Erythroblast (primary cell): ENCODE results near the gene DDX19B.

Source experiments
- GATA1 ChIP-seq: IDR thresholded peaks from 2 replicates; pipeline ENCODE4 v1.6.1; 2011; ENCODE audit warnings: low read depth, mild to moderate bottlenecking, control low read depth, low read length, moderate library complexity
- POLR2A ChIP-seq: IDR thresholded peaks from 2 replicates; pipeline ENCODE4 v1.6.1; 2011; ENCODE audit warnings: mild to moderate bottlenecking, low read length

DNA sequence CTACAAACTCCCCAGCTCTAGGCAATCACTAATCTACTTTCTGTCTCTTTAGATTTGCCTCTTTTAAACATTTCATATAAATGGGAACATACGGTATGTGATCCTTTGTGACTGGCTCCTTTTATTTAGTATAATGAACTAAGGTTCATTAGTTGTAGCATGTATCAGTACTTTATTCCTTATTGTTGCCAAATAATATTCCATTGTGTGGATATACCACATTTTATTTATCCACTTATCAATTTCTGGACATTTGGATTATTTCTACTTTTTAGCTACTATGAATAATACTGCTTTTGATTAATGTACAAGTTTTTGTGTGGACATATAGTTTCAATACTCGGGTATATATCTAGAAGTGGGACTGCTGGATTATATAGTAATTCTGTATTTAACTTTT, 7.9 kb downstream of the DDX19B start:
- no peak for TF ChIP-seq POLR2A
- TF ChIP-seq GATA1 = no peak
